HG03457 (cell line): Measurements from ENCODE around the gene CHRNE.
"Not testable (repeated sequence)": the region's sequence is repeated elsewhere in the genome, so short reads cannot be mapped to it uniquely, and the experiment has no call there.

Experiments used
- ATAC-seq: cut with Tn5 transposase; IDR thresholded peaks from one replicate; pipeline ENCODE4 v1.9.1; 2021; ENCODE audit warnings: moderate number of reproducible peaks; ENCODE audit not compliant: unreplicated experiment

The CHRNE gene

DNA sequence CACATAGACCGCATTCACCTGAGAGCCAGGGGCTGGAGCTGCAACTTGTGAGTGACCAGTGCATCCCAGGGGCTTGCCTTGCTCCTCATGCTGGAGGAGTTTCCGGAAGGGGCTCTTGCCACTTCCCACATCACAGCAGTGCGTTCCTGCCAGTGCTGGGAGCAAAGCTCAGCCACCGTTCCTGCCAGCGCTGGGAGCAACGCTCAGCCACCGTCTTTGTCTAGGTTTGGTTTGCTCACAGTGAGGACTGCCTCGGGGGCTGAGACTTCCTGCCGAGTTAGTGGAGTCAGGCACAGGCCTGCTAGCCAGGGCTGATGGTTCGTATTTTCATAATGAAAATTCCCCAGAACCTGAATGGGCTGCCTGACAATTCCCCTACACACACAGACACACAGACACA lies 5.4 kb upstream of the CHRNE start:
- no peak for ATAC-seq

DNA sequence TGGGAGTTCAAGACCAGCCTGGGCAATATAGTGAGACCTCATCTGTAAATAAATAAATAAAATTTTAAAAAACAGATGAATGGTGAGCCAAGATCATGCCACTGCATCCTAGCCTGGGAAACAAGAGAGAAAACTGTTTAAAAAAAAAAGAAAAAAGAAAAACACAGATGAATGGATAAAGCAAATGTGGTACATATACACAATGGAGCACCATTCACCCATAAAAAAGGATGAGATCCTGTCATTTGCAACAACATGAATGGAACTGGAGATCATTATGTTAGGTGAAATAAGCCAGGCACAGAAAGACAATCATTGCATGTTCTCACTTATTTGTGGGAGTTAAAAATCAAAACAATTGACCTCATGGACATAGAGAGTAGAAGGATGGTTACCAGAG lies 3.7 kb upstream of the CHRNE start:
- not testable (repeated sequence) for ATAC-seq

DNA sequence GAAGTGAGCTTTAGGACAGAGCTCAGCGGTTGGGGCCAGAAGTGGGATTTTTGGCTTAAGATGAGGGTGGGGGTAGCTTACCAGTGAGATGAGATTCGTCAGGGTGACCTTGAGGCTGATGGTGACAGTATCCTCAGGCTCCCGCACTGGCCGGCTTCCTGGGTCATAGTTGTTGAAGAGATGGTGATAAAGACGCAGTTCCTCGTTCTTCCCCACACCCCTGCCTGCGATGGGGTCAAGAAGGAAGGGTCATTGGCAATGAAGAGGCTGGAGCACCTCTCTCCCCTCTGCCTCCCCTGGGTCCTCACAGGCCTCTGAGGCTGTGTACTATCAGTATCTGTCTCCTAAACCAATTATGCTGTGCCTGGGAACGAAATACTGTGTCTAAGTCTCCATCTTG lies 358 bp downstream of the CHRNE start:
- no peak for ATAC-seq

DNA sequence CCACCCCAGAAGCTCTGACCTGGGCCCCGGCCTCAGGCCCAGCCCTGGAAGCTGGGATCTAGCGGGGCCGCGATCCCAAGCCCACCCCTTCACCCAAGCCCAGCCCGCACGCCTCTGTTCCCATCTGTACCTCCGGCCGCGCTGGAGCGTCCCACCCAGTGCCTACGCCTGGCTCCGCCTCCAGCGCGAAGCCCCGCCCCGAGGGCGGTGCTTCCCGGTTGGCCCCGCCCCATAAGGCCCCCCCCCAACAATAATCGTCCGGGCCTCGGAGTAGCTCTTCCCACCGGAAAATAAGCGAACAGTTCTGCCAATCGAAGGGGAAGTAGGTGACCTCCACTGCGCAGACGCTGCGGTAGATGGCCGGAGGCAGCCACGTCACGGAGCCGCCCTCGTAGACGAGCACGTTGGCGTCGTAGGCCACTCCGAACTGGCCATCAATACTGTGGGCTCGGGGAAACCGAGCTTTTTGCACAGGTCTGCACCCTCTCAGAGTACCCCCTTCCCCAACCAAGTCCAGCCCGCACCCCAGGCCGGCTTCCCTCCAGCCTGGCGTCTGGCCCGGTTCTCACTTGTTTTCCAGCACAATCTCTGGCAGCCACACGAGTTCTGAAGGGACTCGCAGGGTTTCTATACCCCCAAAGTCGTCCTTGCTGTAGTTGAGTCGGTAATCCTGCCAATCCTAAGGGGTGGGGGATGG lies 1.1 kb downstream of the CHRNE start:
- ATAC-seq: no peak

DNA sequence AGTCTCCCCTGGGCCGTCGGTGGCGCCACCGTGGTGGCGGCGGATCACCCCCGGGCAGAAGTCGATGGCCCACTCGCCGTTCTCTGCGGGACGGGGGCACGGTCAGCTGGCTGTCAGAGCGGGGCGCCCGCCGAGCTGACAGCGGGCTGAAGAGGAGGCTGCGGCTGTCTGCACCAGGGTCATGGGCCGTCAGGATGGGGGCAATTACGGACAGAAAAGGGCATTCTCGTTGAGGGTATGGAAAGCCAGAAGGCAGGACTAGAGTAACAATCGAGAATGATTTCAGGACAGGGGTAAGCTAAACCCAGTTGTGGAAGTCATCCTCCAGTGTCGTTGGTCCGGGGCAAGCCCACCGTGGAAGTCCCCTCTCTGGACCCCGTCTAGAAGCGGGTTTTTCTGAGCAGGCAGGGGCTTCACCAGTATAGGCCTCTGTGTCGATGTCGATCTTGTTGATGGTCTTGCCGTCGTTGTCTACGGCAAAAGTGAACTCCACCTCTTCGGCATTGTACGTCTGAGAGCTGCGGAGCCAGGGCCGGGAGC lies 1.7 kb downstream of the CHRNE start:
- ATAC-seq: no peak

DNA sequence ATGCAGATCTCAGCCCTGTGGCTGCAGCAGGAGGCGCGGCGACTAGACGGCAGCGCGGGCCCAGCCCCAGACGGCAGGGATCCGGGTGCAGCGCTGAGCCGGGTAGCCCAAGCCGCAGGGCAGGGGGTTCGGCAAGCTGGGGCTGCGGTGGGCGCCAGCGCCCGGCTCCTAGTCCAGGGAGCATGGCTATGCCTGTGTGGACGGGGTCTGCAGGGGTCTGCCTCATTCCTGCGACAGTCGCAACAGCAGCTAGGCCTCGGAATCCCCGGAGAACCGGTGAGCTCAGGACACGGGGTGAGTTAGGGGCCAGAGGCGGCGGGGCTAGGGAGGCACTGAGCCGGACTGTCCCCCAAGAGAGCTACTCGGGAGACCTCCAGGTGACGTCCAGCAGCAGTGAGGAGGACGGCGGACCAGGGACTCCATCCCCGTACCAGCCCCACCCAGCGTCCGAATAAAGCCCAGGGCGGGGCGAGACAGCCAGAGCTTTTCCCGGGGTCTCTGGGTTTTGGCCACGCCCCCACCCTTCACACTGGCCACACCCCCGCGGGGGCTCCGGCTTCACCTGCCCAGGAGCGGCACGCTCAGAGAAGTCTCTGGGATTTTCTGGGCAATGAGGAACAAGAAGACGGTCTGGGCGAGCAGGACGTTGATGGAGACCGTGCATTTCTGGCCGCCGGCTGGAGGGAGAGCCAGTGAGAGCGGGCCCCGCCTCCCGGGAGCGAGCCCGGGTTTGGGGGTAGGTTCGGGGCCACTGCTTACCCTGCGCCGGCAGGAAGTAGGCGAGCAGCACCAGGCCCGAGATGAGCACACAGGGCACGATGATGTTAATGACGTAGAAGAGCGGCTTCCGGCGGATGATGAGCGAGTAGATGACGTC lies 2.4 kb downstream of the CHRNE start:
- ATAC-seq: no peak

DNA sequence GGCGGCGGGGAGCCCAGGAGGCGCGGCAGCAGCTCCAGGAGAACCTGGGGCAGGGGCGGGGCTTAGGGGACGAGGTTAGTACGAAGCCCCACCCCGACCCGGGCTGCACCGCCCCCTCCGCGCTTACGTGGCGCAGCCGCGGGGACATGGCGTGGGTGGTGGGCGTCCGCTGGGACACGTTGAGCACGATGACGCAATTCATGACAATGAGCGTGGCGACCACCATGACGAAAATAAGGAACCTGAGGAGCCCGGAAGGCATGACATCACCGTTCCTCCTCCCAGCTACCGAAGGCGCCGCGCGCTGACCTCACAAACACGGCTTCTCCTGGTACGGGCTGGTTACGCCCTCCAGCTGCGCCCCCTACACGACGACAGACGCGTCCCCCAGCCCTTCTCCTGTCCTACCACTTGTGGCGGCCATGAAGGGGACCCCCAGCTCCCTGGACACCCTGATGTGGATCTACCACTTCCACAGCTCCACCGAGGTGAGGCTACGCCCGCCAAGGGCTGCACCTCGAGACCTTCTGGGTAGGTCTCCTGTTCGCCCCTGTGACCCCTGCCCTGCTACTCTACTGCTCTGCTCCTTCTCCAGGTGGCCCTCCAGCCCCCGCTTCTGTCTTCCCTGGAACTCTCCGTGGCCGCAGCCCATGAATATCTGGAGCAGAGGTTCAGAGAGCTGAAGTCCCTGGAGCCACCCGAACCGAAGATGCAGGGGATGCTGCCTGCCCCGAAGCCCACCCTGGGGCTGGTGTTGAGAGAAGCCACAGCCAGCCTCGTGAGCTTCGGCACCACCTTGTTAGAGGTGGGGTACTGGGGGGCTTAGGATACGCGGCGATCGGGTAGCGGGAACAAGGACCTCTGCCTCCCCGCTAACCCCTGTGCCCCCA lies 3.3 kb downstream of the CHRNE start, which contains the start of gene C17orf107:
Gene C17orf107 (plus strand): TSS at position 196 of the 890 bp plus-strand sequence. CDS start 227 bp downstream, at position 423.
- no peak for ATAC-seq

DNA sequence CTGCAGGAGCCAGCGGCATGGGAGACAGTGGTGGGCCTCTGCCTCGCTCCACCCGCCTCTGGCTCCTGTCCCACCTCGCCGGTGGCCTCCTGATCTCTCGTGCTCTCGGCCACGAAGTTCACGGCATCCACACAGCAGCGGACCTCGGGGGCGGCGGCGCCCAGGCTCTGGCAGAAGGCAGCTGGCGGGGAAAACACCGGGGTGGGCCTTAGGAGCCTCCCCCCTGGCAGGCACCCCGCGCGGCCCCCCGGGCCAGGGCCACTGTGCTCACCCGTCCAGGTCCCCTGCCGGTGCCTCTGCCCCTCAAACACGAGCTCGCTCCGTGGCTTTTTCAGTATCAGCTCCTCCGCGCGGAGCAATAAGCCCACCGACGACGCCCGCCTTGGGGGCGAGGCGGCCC lies 4.0 kb downstream of the CHRNE start:
- ATAC-seq: no peak

DNA sequence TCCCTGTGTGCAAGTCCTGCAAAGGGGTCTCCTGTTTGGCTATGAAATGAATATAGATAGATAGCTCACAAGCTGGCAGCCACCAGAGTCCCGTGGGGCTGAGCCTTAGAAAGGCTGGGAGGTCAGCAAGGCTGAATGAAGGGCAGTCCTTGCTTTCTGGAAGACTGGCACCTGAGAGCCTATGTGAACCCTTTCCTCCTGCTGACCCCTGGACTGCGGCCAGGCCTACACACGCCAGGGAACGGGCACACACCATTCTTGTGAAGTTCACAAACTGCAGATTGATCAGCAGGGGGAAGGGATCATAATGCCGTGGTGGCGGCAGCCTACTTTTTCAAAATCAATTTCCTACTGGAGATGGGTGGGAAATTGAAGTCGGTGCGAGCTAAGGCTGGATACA lies 4.5 kb downstream of the CHRNE start:
- ATAC-seq: no peak

DNA sequence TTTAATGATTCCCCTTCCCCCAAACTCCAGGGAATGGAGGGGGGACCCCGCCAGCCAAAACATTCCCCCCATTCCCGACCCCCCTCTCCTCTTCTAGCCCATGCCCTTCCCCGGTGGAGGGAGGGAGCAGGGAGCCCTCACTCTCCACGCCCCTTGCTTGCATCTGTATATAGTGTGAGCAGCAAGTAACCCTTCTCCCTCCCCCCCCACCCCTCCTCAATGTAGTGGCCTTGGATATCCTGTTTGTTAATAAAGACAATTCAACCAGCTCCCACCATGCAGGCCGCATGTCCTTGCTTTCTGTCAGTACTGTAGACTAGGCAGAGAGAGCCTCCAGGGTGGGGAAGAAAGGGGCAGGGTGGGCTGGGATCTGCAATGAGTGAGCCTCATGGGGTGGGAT lies 5.1 kb downstream of the CHRNE start:
- no peak for ATAC-seq

DNA sequence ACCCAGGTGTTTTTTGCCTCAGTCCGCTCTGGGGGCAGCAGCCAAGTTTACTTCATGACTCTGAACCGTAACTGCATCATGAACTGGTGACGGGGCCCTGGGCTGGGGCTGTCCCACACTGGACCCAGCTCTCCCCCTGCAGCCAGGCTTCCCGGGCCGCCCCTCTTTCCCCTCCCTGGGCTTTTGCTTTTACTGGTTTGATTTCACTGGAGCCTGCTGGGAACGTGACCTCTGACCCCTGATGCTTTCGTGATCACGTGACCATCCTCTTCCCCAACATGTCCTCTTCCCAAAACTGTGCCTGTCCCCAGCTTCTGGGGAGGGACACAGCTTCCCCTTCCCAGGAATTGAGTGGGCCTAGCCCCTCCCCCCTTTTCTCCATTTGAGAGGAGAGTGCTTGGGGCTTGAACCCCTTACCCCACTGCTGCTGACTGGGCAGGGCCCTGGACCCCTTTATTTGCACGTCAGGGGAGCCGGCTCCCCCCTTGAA lies 5.7 kb downstream of the CHRNE start:
- ATAC-seq: no peak

DNA sequence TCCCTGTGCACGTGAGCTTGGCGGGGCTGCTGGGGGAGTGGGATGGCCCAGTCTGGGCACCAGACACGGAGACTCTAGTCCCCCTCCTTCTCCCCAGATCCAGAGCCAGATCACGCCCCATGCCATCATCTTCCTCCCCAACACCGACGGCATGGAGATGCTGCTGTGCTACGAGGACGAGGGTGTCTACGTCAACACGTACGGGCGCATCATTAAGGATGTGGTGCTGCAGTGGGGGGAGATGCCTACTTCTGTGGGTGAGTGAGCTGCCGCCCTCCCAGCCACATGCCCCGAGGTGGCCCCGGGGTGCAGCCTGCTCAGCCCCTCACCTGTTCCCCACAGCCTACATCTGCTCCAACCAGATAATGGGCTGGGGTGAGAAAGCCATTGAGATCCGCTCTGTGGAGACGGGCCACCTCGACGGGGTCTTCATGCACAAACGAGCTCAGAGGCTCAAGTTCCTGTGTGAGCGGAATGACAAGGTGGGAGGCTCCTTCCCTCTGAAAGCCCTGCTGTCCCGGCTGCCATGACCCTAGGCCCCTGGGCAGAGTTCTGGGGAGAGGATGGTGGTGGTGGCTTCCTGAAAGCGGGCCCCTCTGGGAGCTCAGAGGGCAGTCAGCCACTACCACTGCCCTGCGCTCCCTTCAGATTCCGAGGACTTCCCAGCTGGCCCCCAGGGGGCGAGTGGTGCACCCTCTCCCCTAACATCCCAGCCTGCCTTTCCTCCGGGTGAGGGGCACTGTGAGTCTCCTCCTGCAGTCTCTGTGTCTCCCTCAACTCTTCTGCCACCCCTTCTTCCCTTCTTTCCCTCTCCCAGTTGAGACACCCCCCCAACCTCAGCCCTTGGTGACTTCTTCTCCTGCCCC lies 6.3 kb downstream of the CHRNE start:
- ATAC-seq: no peak

DNA sequence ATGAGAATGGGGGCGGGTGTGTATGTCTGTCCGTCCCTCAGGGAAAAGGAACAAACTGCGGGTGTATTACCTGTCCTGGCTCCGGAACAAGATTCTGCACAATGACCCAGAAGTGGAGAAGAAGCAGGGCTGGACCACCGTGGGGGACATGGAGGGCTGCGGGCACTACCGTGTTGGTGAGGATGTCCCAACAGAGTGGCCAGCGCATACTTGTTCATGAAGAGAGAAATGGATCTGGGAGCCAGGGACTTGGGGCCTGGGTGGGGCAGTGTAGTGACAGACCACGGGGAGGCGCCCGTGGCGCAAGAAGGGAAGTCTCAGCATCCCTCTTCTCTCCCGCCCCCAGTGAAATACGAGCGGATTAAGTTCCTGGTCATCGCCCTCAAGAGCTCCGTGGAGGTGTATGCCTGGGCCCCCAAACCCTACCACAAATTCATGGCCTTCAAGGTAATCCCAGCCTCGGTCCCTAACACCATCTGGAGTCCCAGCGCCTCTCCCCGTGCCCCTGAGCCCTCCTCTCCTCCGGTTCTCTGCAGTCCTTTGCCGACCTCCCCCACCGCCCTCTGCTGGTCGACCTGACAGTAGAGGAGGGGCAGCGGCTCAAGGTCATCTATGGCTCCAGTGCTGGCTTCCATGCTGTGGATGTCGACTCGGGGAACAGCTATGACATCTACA lies 7.1 kb downstream of the CHRNE start:
- no peak for ATAC-seq

DNA sequence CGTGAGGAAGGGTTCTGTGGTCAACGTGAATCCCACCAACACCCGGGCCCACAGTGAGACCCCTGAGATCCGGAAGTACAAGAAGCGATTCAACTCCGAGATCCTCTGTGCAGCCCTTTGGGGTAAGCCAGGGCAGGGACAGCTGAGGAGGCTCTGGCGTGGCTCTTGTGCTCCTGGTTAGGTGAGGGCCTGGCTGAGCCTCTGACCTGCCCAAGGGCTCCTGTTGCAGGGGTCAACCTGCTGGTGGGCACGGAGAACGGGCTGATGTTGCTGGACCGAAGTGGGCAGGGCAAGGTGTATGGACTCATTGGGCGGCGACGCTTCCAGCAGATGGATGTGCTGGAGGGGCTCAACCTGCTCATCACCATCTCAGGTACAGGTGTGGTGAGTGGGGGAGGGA lies 7.8 kb downstream of the CHRNE start:
- ATAC-seq: no peak

DNA sequence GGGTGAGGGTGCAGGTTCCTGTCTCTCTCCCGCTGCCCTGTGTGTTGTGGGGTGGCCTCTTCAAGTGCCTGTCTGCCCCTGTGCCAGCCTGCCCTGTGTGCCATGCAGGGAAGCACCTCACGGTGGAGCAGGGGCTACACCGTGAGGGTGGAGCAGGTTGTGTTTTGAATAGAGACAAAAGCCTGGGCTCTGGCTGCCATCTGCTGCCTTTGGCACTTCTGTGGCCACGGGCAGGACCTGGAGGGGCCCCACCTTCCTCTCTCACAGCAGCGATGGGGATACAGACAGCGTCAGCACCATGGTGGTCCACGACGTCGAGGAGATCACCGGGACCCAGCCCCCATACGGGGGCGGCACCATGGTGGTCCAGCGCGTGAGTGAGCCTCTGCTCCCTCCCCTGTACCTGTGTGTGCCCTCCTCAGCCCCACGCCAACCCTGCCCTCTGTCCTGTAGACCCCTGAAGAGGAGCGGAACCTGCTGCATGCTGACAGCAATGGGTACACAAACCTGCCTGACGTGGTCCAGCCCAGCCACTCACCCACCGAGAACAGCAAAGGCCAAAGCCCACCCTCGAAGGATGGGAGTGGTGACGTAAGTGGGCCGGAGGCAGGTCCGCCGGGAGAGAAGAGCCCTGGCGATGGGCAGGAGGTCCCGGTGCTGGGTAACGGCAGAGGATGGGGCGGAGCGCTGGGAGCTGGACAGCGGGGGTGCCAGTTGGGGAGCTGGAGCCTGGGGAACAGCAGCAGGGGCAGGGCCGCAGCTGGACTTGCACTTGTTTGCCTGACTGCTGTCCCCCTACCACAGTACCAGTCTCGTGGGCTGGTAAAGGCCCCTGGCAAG lies 9.0 kb downstream of the CHRNE start:
- ATAC-seq: no peak

DNA sequence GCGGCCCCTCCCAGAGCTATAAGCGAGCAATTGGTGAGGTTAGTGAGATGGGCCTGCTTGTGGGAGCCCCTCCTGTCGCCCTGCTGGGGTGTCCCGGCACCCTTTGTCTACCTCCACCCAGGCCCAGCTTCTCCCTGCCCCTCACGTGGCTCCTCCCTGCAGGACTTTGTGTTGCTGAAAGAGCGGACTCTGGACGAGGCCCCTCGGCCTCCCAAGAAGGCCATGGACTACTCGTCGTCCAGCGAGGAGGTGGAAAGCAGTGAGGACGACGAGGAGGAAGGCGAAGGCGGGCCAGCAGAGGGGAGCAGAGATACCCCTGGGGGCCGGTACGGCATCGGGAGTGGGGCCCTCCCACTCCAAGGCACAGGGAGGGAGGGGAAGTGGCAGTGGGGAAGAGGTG lies 9.6 kb downstream of the CHRNE start:
- no peak for ATAC-seq

DNA sequence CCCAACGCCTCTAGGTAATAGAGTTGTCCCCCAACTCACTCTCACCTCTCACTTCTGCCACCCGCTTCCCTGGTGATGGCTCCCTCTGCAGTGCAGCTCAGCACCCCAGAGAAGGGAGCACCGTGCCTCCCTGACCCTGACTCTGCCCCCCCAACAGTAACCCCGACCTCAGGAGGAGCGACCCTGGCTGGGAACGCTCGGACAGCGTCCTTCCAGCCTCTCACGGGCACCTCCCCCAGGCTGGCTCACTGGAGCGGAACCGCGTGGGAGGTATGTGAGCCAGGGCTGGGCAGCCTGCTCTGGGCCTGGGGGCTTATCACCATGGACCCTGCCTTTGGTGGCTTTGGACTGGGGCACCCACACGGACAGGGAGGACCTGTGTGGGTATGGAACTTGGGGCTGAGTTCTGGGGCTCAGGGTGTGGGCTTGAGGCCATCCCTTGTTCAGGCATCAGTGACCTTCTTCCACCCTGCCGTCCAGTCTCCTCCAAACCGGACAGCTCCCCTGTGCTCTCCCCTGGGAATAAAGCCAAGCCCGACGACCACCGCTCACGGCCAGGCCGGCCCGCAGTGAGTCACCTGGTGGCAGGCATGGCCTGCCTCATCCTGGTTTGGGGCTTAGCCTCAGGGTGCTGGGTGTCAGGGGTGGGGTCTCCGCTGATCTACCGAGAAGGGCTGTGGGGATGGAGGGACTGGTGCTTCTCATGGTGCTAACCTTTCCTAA lies 10.2 kb downstream of the CHRNE start:
- ATAC-seq: no peak
